CD14-positive monocyte (primary cell): ENCODE data around the gene ZNHIT3. TPM values are rescaled to one million over a fixed set of nuclear protein-coding genes. Genes with fewer than 3 reads are reported as not detected.
A peak's percentile ranks its signal among the peaks of the same experiment; 100 is the strongest.

Source experiments
- DNase-seq, 3 donors: peaks; one replicate each; pipeline ENCODE4 v3.0.0-alpha.2; 2011 to 2022
- H2AFZ ChIP-seq: 2 replicates; pipeline ENCODE4 v1.6.0; 2012; ENCODE audit warnings: mild to moderate bottlenecking, low read depth, low read length, inconsistent platforms; ENCODE audit not compliant: insufficient read depth, poor library complexity, severe bottlenecking
- H3K27ac ChIP-seq, 2 donors: 1 replicate in 1 of 2; 2 replicates in 1 of 2; pipeline ENCODE4 v1.5.1; 2012 to 2013; ENCODE audit warnings: low read length in 2 of 2, control low read depth in 1 of 2, inconsistent platforms in 1 of 2, low read depth in 1 of 2, mild to moderate bottlenecking in 1 of 2
- H3K27me3 ChIP-seq, 2 donors: one replicate each; pipeline versions ENCODE4 v1.6.0 to v1.6.1; 2011 to 2013; ENCODE audit warnings: low read length in 2 of 2; ENCODE audit not compliant: control insufficient read depth in 2 of 2, insufficient read depth in 2 of 2
- H3K36me3 ChIP-seq, 2 donors: replicated peaks in 1 of 2; 1 replicate in 1 of 2; 2 replicates in 1 of 2; pipeline versions ENCODE4 v1.5.1 to v1.6.1; 2012 to 2013; ENCODE audit warnings: low read length in 2 of 2, control low read depth in 1 of 2, inconsistent platforms in 1 of 2, mild to moderate bottlenecking in 1 of 2; ENCODE audit not compliant: insufficient read depth in 2 of 2, control insufficient read depth in 1 of 2
- H3K4me1 ChIP-seq, 2 donors: 1 replicate in 1 of 2; 2 replicates in 1 of 2; pipeline versions ENCODE4 v1.5.1 to v1.6.1; 2012 to 2013; ENCODE audit warnings: low read length in 2 of 2, control low read depth in 1 of 2, inconsistent platforms in 1 of 2, mild to moderate bottlenecking in 1 of 2, moderate library complexity in 1 of 2; ENCODE audit not compliant: insufficient read depth in 2 of 2, control insufficient read depth in 1 of 2
- H3K4me2 ChIP-seq: replicated peaks from 2 replicates; pipeline ENCODE3; 2012; ENCODE audit warnings: low read length, moderate library complexity, mild to moderate bottlenecking; ENCODE audit not compliant: poor library complexity, severe bottlenecking; ENCODE audit errors: extremely low read depth
- H3K4me3 ChIP-seq, 3 experiments: fragments of 200-600 bp in 1 of 3; sonication (generic) in 1 of 3; replicated peaks in 1 of 3; 1 replicate in 2 of 3; 2 replicates in 1 of 3; pipeline ENCODE4 v1.5.1; 2011 to 2013; ENCODE audit warnings: low read length in 3 of 3, mild to moderate bottlenecking in 3 of 3, control low read depth in 2 of 3, low read depth in 2 of 3, inconsistent platforms in 1 of 3, moderate library complexity in 1 of 3
- H3K79me2 ChIP-seq: 2 replicates; pipeline ENCODE4 v1.6.0; 2012; ENCODE audit warnings: mild to moderate bottlenecking, control low read depth, inconsistent platforms, low read length, moderate library complexity; ENCODE audit not compliant: insufficient read depth
- H3K9ac ChIP-seq: 2 replicates; pipeline ENCODE4 v1.6.0; 2017; ENCODE audit warnings: low read length, mild to moderate bottlenecking; ENCODE audit not compliant: insufficient read depth, poor library complexity, severe bottlenecking
- H3K9me3 ChIP-seq, 2 donors: replicated peaks in 1 of 2; 1 replicate in 1 of 2; 2 replicates in 1 of 2; pipeline versions ENCODE4 v1.5.1 to v1.6.1; 2012 to 2013; ENCODE audit warnings: low read length in 2 of 2, control low read depth in 1 of 2; ENCODE audit not compliant: control insufficient read depth in 1 of 2, insufficient read depth in 1 of 2
- H4K20me1 ChIP-seq: 2 replicates; pipeline ENCODE4 v1.6.0; 2012; ENCODE audit warnings: mild to moderate bottlenecking, low read length, control low read depth, moderate library complexity; ENCODE audit not compliant: insufficient read depth
- H3K27ac Mint-ChIP-seq, 7 donors: one replicate each; pipeline ENCODE4 v1.8.0; 2020; ENCODE audit warnings: mild to moderate bottlenecking in 7 of 7, mixed read lengths in 7 of 7, moderate library complexity in 6 of 7, inconsistent platforms in 2 of 7
- H3K27me3 Mint-ChIP-seq, 3 donors: one replicate each; pipeline ENCODE4 v1.8.0; 2021 to 2022; ENCODE audit warnings: low read depth in 3 of 3, mild to moderate bottlenecking in 3 of 3, mixed read lengths in 3 of 3, moderate library complexity in 3 of 3, inconsistent platforms in 1 of 3
- H3K36me3 Mint-ChIP-seq, 2 donors: one replicate each; pipeline ENCODE4 v1.8.0; 2020; ENCODE audit warnings: mixed read lengths in 2 of 2, inconsistent platforms in 1 of 2, mild to moderate bottlenecking in 1 of 2
- H3K4me1 Mint-ChIP-seq: one replicate; pipeline ENCODE4 v1.8.0; 2020; ENCODE audit warnings: mild to moderate bottlenecking, mixed read lengths
- H3K4me3 Mint-ChIP-seq, 2 donors: one replicate each; pipeline ENCODE4 v1.8.0; 2020; ENCODE audit warnings: mild to moderate bottlenecking in 2 of 2, mixed read lengths in 2 of 2, moderate library complexity in 1 of 2
- H3K9me3 Mint-ChIP-seq, 7 donors: one replicate each; pipeline ENCODE4 v1.8.0; 2020 to 2022; ENCODE audit warnings: mixed read lengths in 7 of 7, mild to moderate bottlenecking in 6 of 7, moderate library complexity in 6 of 7, inconsistent platforms in 2 of 7
- CTCF ChIP-seq: fragments of 200-600 bp; IDR thresholded peaks from one replicate; pipeline ENCODE4 v1.8.0; 2022; ENCODE audit warnings: antibody characterized with exemption, mild to moderate bottlenecking
- WGBS: methylation state at CpG from one replicate; pipeline ENCODE4 v1.1.5; 2013; ENCODE audit warnings: missing lambda C conversion rate; ENCODE audit not compliant: insufficient coverage; 5-methylcytosine and 5-hydroxymethylcytosine counted together
- intact Hi-C, 2 donors: fragments of 100-400 bp; cut with micrococcal nuclease; formaldehyde crosslinking; loops; one replicate each; pipeline versions ENCODE4 v1.15.0 to v1.15.1; 2023
- polyA plus RNA-seq, 3 donors: library from polyadenylated mRNA; depleted of rRNA in 1 of 3; unstranded in 2 of 3; stranded (reverse) in 1 of 3; fragments of 300-500 nt in 2 of 3; fragments of >200 nt in 1 of 3; fragmentation: Illumina TruSeq in 2 of 3; gene quantifications; 1 replicate in 2 of 3; 2 replicates in 1 of 3; pipeline ENCODE4 v1.2.3, GENCODE V29; 2012 to 2021

The ZNHIT3 gene
- polyA plus RNA-seq, 3 donors: 27.6 to 70.4 (median 63.5) TPM

- TF ChIP-seq CTCF: no peak
- Histone ChIP-seq H4K20me1 (peaks cover 12% of the 10 kb centered on the region), H2AFZ (peak overlapping the region; percentile 96), H3K4me1 (peaks cover 24 to 32% of the 10 kb centered on the region in 2 donors), H3K27me3 (peaks cover 6 to 18% of the 10 kb centered on the region in 2 donors), H3K4me2 (no peak overlapping the region), H3K9me3 (no peaks in the 10 kb centered on the region), H3K36me3 (peaks cover 0 to 1% of the 10 kb centered on the region in 2 donors), H3K79me2 (peaks cover 36% of the 10 kb centered on the region), H3K27ac (no peak overlapping the region), H3K4me3 (no peak overlapping the region), H3K9ac (no peak overlapping the region)
- Mint-ChIP-seq H3K4me3 (no peak overlapping the region), H3K36me3 (peaks cover 2 to 5% of the 10 kb centered on the region in 2 donors), H3K27me3 (peaks cover 18 to 36% (median 23%) of the 10 kb centered on the region in 3 donors), H3K27ac (peak overlapping the region in 1 of 7 donors; percentile 57), H3K4me1 (peaks cover 27% of the 10 kb centered on the region), H3K9me3 (peaks cover 0 to 4% (median 0%) of the 10 kb centered on the region in 7 donors)
- 89% methylated on average over 6 of the region's 8 CpGs for whole genome bisulfite sequencing
- no peak for DNase-seq
- intact Hi-C loops: loop anchor here (5.0 to 10.0 kb wide), 2 partner anchors 47 to 510 kb away; partner anchors contain the start of genes MYO19 (in 1 of the 2) and PIGW (in 1 of the 2)
Observed at GRCh38 chr17:36485027-36485426, 1.5 kb upstream of the ZNHIT3 start.

- H3K27me3 Mint-ChIP-seq: peaks cover 16 to 30% (median 18%) of the 10 kb centered on the region in 3 donors
- no peak for TF ChIP-seq CTCF
- Histone ChIP-seq H3K36me3 (peaks cover 0 to 9% of the 10 kb centered on the region in 2 donors), H3K4me1 (peaks cover 24 to 32% of the 10 kb centered on the region in 2 donors), H3K79me2 (peaks cover 43% of the 10 kb centered on the region), H3K9me3 (no peaks in the 10 kb centered on the region), H2AFZ (peak overlapping the region; percentile 96), H3K9ac (no peak overlapping the region), H3K27ac (peak overlapping the region in 1 of 2 donors; percentile 73), H3K4me2 (peak overlapping the region; percentile 89), H3K4me3 (peak overlapping the region; percentile 83 to 86 (median 85)), H3K27me3 (peaks cover 6 to 16% of the 10 kb centered on the region in 2 donors), H4K20me1 (peaks cover 19% of the 10 kb centered on the region)
- peaks cover 0 to 4% (median 0%) of the 10 kb centered on the region in 7 donors for H3K9me3 Mint-ChIP-seq
- intact Hi-C loops: loop anchor here (5.0 to 10.0 kb wide), 2 partner anchors 46 to 511 kb away; partner anchors contain the start of genes MYO19 (in 1 of the 2) and PIGW (in 1 of the 2)
- H3K36me3 Mint-ChIP-seq: peaks cover 6 to 10% of the 10 kb centered on the region in 2 donors
- peaks cover 28% of the 10 kb centered on the region for H3K4me1 Mint-ChIP-seq
- no peak for DNase-seq
- peak overlapping the region; percentile 98 to 99 for H3K4me3 Mint-ChIP-seq
- WGBS: 81% methylated on average over 4 of the region's 10 CpGs
- H3K27ac Mint-ChIP-seq: peak overlapping the region in 3 of 7 donors; percentile 71 to 95 (median 93)
Observed at GRCh38 chr17:36485805-36486203, 677 bp upstream of the ZNHIT3 start.
